ENCODE data around the gene PSMA5.

GRCh38 chr1:109474697-109475096 is 48.4 kb upstream of the PSMA5 start:
- no peak for TF ChIP-seq GATA3 (IDR thresholded peaks at IDR 0.05; ENCODE audit: low read depth, low read length)
- no peak for TF ChIP-seq GATA2 (IDR thresholded peaks at IDR 0.05; ENCODE audit: low read depth, low read length)

Data from SH-SY5Y (cell line).